ENCODE data around the gene NUTF2. TPM values are rescaled to one million over a fixed set of nuclear protein-coding genes. Genes with fewer than 3 reads are reported as not detected.
A peak's percentile ranks its signal among the peaks of the same experiment; 100 is the strongest.

The NUTF2 gene
- total and polyA plus RNA-seq, 2 of the 8 experiments (the other 6 are each of a cell fraction or from before 2014, with no cell fraction given): 219 to 377 TPM

- Histone ChIP-seq H3K27me3 (replicated peaks in 1 of 4; ENCODE audit: control insufficient read depth in 3 of 4, extremely low read depth in 1 of 4, insufficient read depth in 3 of 4, low read length in 3 of 4) (no peaks in the 10 kb centered on the region), H4K20me1 (replicated peaks in 1 of 2; ENCODE audit: control insufficient read depth in 1 of 2, insufficient read depth in 2 of 2, low read length in 2 of 2) (peaks cover 4% of the 10 kb centered on the region in 2 experiments), H4K8ac (ENCODE audit: extremely low read depth, insufficient read depth, low read length) (peak overlapping the region; percentile 72; the same call in 1 of the 2 replicates), H3K14ac (ENCODE audit: insufficient read length) (no peak overlapping the region), H2BK12ac (ENCODE audit: low read depth, low read length) (no peak overlapping the region), H2AK5ac (ENCODE audit: low read depth, low read length) (no peak overlapping the region), H3K9ac (replicated peaks in 1 of 4; ENCODE audit: extremely low read depth in 1 of 4, low read depth in 3 of 4, low read length in 3 of 4) (peak overlapping the region in 3 of 4 experiments; percentile 53 to 88 (median 60); a peak in 6 of 7 replicates), H2BK20ac (ENCODE audit: low read length) (no peak overlapping the region), H2BK15ac (ENCODE audit: low read length) (0 out of 2 replicates have a peak overlapping the region, but pooled peaks have one; percentile 8), H4K5ac (ENCODE audit: insufficient read length, low read depth, low read length) (no peak overlapping the region), H3K18ac (ENCODE audit: extremely low read depth, low read length) (no peak overlapping the region), H3K4ac (replicated peaks; ENCODE audit: insufficient read length, low read depth, low read length) (no peak overlapping the region), H3K4me3 (ENCODE audit: extremely low read depth in 1 of 4, insufficient read depth in 2 of 4, low read depth in 3 of 4, low read length in 4 of 4) (peak overlapping the region; percentile 62 to 78 (median 74)), H3K23ac (ENCODE audit: insufficient read length) (no peak overlapping the region), H3K23me2 (ENCODE audit: low read depth, low read length) (peaks cover 5% of the 10 kb centered on the region), H2BK120ac (replicated peaks; ENCODE audit: low read depth, low read length) (no peak overlapping the region), H3K9me3 (ENCODE audit: insufficient read depth in 2 of 2, low read depth in 1 of 2, low read length in 1 of 2) (no peaks in the 10 kb centered on the region), H4K91ac (replicated peaks; ENCODE audit: insufficient read length, low read length) (no peak overlapping the region), H2AFZ (ENCODE audit: low read length) (no peak overlapping the region), H3K56ac (replicated peaks; ENCODE audit: insufficient read length, low read depth, low read length) (no peak overlapping the region), H2BK5ac (ENCODE audit: low read depth, low read length) (no peak overlapping the region), H3K79me1 (ENCODE audit: low read depth, low read length) (no peaks in the 10 kb centered on the region; the same call in 1 of the 2 replicates), H3K79me2 (ENCODE audit: control insufficient read depth in 1 of 2, insufficient read depth in 2 of 2, low read length in 2 of 2) (peaks cover 0 to 5% of the 10 kb centered on the region in 2 experiments; a peak in 1 of 4 replicates), H3K36me3 (ENCODE audit: control insufficient read depth in 2 of 4, insufficient read depth in 4 of 4, low read length in 3 of 4) (peaks cover 6 to 17% (median 9%) of the 10 kb centered on the region in 4 experiments), H3K27ac (ENCODE audit: low read depth, low read length) (no peak overlapping the region), H3K4me1 (replicated peaks in 1 of 4; ENCODE audit: control insufficient read depth in 3 of 4, insufficient read depth in 4 of 4, low read length in 3 of 4) (no peaks in the 10 kb centered on the region; a peak in 1 of 7 replicates), H3K4me2 (ENCODE audit: insufficient read depth in 1 of 2, low read depth in 2 of 2, low read length in 2 of 2) (peak overlapping the region; percentile 74 to 82)
- WGBS, 2 experiments (ENCODE audit: extremely low coverage in 1 of 2, insufficient coverage in 1 of 2, insufficient read length in 1 of 2, insufficient replicate concordance in 2 of 2, low coverage in 1 of 2, low lambda C conversion rate in 2 of 2, missing lambda C conversion rate in 1 of 2): 40% methylated on average over 3 of the region's 3 CpGs; no CpG with 5 or more reads in 1 of the 2 experiments
- FAIRE-seq: no peak
- CTCF ChIA-PET (ENCODE audit: partially characterized antibody): interaction anchor here (0.6 to 11.6 kb wide), 14 partner anchors 8 to 359 kb away, joined by 3 to 100 read pairs (median 4); partner anchors contain the start of genes LCAT and NRN1L
- POLR2A ChIA-PET (ENCODE audit: partially characterized antibody): interaction anchor here (1.1 to 2.7 kb wide), 12 partner anchors 8 to 173 kb away, joined by 3 to 15 read pairs (median 6); partner anchors contain the start of genes ACD, EDC4, NUTF2 and TSNAXIP1
- DNase-seq (ENCODE audit: low read depth in 1 of 2, low spot score in 2 of 2): no peak
- TF ChIP-seq SAP30 (IDR thresholded peaks at IDR 0.05; ENCODE audit: insufficient read depth, insufficient replicate concordance, low read length) (peak; percentile 57), RFX5 (IDR thresholded peaks at IDR 0.05; ENCODE audit: borderline replicate concordance, low read depth, low read length) (no peak)
Observed at GRCh38 chr16:67833030-67833414, 13.7 kb upstream of the NUTF2 start.
